NCI-H1694 (cell line): ENCODE results near the gene MSI2.

Source experiments
- DNase-seq: peaks from one replicate; lab custom pipeline; 2025; lab: John Stamatoyannopoulos, UW

MSI2 gene

DNA sequence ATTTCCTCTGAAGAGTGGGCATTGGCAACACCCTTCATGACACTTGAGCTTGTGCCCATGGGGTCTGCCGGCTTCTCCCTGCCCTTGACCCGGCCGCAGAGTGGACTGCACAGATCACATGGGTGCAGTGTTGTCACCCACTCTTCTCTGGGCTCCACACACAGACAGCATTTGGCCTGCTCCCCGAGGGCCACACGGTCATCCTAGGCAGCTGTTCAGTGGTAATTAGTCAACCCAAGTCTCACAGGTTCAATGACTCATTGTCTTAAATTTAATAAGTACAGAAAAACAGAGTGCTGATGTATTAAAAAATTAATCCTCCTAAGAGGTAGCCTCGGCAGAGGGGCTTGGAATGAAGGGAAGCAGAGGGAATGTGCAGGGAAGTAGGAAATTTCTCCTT is 204.8 kb downstream of the MSI2 start:
- no peak for DNase-seq

DNA sequence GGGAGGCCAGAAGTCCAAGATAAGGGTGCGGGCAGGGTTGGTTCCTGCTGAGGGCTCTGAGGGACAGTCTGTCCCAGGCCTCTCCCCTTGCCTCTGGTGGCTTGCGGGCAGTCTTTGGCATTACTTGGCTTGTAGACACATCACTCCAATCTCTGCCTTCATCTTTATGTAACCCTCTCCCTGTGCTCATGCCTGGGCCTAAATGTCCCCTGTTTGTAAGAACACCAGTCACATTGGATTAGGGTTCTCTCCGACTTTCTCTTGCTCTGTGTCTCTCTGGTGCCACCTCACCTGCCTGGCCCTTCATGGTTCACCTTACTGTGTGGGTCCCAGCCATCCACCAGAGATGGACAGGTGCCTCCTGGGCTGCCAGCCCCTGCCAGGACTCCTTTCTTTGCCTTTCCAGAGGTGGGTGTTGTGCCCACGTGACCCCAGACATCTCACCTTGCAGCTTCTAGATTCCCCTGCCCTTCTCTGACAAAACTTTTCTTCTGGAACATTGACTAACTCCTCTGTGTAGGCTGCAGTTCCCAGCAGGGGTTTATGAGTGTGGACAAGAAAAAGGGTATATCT is 205.8 kb downstream of the MSI2 start:
- no peak for DNase-seq

DNA sequence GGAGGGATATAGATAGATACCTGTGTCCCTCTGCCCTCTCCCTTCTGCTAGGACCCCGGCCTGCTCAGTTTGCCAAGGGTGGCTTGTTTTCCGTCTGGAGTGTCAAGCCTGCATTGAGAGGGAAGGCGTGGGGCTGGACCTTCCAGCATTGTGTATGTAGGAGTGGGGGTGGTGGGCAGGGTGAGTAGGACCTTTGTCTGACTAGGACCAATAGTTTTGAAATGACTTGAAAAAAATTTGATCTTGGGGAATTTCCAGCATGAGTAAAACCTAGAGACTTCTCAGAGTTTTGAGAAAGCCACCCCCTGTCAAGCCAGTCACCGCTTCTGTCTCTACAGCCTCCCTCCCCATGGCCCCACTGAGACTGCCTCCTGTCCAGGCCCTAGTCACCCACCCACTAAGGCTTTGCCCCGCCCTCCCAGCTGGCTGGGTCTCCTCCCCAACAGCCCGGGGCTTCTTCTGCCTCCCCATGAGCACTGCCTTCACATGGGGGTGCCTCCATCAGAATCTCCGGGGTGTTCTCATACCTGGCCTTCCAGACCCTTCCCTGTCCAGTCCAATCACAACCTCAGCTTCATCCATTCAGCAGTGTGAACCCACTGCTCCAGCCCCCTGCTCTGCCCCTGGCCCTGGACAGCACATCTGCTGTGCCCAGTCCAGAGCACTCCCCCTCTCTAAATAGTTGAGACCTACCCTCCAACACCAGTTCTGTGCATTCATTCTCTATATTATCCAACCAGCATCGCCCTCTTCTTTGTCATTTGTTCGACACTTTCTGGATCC is 207.0 kb downstream of the MSI2 start:
- no peak for DNase-seq

DNA sequence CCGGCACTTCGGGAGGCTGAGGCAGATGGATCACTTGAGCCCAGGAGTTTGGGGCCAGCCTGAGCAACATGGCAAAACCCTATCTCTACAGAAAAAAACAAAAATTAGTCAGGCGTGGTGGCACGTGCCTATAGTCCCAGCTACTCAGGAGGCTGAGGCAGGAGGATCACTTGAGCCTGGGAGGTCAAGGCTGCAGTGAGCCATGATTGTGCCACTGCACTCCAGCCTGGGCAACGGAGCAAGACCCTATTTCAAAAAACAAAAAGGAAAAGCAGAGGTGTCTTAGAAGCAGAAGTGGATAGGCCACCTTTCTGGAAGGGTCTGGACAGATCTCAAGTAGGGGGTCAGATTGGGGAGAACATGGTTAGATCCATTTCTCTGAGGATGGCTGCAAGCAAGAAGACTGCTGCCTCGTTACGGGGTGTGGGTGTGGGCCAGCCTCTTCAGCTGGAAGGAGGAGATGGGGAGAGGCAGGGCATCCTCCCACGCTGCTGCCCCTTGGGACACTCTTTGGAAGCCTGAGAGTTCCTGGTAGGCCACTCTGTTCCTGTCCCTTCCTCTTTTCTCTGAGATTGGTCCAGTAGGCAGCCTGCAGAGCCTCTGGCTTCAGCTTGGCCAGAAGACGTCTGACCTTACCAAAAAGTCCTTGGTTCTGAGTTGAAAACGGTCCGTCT is 208.0 kb downstream of the MSI2 start:
- no peak for DNase-seq

DNA sequence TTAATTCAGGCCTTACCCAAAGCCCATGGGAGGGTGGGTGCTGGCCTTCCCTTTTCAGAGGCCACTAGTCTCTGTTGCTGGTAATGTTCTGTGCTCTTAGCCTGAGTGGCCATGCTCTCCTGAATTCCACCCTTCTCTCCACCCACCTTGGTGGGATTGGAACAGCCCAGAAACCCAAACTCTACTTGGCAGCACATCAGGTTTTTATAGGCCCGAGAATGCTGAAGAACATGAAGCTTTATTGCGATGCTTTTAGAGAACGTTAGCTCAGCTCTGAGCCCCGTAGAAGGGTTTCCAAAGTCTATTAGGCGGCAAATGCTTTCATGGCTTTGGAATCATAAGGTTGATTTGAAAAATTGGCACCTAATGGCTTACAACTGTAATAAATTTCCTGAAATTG is 209.3 kb downstream of the MSI2 start:
- DNase-seq = no peak

DNA sequence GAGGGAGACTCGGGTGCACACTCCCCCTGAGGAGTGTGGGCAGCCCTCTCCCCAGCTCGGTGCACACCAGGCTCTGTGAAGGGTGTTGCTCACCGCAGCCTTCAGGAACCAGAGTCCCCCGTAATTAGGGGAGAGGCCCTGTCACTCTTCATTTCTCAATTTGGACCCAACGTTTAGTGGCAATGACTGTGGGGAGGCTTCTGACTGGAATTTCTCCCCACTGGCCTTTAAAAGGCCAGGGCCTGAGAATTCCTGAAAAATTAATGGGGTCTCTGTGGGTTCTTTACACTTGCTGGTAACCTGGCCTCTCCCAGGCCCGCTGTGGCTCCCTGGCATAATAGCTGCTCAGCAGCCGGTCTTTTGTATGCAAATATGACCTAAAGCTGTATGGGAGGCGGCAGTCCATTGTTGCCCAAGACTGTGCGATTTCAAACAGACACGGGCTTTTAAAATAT is 209.7 kb downstream of the MSI2 start:
- no peak for DNase-seq

DNA sequence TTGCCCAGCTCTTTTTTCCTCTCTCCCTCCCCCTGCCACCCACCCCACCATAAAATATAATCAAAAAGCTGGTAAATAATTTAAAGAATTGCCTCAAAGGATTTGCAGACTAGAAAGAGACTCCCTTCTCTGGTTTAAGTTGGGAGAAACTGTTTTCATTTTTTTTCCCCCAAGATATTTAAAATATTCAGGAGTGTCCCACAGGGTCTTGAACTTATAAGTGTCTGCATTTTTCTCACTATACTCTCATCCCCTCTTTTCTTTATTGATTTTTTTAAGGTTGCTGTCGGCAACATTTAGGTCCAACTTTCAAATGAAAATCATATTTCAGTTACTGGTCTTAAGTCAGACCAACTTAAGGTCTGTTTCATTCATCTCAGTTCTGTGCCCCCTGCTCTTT is 210.2 kb downstream of the MSI2 start:
- DNase-seq = no peak

DNA sequence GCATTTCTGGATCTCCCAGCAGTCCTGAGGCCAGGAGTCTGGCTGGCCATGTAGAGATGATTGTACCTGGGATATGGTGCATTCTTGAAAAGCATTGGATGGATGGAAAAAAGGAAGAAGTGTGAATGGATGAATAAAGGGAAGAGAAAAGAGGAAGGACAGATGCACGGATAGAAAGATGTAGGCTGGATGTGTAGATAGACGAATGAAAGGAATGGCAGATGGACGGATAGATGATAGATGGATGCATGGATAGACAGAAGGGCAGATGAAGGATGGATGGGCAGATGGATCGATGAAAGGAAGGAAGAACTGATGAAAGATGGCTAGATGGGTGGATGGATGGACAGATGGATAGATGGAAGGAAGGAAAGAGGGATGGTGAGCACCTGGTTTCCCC is 210.9 kb downstream of the MSI2 start:
- no peak for DNase-seq

DNA sequence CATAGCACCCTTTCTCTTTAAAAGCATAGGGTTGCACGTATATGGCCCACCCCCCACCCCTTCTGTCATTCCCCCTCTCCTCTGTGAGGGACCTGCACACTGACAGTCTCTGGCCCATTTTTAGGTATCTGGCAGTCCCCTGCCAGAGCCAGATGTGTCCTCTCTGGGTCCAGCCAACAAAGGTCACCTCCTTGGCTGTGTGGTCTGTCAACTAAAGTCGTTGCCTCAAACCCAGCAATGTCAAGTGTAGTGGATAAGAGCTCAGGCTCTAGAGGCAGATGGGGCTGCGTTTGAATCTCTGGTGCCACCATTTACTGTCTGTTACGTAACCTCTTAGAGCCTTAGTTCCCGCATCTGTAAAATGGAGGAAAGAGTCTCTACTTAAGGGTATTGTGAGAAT is 211.5 kb downstream of the MSI2 start:
- DNase-seq = no peak

DNA sequence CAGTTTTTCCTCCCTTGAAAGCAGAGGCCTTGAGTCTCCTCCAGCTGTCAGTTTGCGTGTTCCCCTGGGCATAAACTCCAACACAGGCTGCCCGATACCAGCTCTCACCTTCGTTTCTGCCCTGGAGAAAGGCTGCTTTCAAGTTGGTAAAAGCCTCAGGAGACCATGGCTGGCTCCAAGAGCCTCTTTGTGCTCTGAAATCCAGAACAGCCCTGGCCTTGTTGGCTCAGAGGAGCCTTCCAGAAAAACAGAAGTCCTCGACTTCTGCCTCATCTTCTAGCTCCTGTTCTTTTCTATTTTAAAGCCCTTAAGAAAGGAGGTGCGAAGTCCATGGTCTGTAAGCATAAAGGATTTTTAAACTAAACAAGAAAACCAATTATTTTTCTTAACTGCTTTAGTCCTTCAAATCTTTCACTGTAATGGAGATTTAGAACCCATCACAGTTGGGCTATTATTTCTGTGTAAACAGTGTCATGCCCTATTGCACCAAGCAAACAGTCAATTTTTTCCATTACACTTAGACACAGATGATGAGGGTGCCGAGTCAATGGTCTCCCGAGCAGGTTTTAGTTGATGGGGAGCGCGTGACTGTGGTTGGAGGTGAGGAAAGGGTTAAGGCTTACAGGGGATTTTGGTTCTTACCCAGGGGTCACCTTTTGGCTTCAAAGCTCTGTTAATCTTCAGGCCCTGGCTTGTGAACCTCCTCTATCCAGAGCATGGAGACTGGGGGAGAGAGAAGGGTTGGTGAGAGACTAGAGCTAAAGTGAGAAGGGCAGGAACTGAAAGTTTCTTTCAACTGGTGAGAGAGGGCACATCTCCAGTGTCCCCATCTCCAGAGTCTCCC is 212.8 kb downstream of the MSI2 start:
- DNase-seq = no peak

DNA sequence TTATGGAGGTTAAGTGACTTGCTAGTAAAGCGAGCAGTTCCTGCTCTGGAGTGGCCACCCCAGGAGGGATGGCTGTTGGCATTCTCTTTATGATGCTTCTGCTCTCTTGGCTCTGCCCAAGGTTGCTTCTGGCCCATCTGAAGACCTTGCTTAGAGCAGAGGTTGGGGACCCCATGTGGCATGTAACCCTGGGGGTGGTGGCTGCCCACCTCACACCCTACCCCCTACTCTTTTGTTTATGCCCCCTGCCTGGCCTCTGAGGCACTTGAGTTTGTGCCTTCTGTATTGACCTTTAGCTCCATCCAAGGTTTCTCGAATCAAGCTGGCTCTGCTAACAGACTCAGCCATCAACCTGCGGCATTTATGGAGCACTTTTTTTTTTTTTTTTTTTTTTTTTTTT is 214.6 kb downstream of the MSI2 start:
- DNase-seq = no peak

DNA sequence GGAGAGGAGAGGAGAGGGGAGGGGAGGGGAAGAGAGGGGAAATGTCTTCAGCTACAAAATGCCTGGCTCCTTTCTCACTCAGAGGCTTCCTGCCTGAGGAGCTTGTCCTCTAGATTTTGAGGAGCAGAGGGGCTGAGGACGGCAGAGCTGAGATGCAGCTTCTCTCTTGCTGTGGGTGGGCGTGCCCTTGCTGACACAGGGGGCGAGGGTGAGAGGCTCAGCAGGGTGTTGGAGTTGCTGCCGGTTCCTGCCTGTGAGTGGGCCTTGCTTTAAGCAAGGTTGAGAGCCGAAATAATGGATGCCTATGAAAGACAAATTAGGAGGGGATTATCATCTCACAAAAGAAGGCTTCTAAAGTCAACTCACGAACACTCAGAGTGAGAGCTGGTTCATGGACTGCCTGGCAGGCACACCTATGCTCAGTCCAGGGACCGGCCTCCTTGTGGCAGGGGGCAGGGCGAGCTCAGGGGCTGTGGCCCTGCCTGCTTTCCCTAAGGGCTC is 215.6 kb downstream of the MSI2 start:
- no peak for DNase-seq

DNA sequence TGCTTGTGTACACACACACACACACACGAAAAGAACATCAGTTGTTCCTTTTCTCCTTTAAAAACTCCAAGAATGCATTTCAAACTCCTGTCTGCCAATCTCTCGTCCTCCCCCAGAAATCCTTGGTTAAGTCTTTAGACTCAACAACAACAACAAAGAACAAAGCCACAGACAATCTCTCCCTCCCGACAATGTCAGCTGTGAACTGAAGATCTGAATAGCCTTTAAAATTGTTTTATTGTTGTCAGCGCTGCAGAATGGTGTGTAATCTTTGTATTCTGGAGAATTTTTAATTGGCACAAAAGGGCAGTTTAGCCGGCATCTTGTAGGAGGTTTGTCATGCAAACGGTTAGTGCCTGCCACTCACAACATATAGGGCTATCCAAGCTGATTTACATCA is 219.5 kb downstream of the MSI2 start:
- no peak for DNase-seq

DNA sequence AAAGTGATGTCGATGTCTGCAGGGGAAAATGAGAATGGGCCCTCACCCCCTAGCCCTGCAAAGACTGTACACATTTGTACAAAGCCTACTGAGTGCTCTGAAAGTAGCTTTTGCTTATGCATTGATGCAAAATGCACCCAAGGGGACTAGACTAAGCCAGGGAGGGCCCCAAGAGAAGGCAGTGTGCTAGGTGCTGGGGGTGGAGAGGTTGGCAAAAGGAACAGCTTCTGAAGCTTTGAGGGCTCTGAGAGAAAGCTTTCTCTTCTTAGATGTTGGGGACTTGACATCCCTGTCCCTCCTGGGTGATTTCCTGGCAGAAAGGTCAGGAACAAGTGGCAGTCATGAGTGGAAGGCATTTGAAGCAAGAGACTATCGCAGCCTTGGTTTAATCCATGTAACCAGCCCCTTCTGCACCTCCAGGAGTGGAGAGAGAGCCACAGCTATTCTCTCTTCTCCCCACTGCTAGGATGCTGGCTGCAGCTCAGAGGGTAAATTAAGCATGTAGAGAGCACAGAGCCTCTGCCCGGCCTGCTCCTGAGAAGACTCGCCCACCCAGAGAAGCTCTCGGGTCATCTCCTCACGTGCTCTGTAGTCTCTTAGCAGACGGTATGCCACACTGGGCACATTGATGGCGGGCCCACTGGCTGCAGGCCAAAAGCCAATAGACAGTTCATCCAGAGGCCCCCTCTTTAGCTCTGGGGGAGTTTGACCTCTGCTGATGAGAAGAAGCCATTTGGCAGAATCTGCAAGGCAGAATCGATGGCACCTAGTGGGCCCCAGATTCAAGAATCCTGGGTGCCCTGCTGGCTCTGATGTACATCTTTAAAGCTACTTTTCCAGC is 221.4 kb downstream of the MSI2 start:
- DNase-seq = no peak

DNA sequence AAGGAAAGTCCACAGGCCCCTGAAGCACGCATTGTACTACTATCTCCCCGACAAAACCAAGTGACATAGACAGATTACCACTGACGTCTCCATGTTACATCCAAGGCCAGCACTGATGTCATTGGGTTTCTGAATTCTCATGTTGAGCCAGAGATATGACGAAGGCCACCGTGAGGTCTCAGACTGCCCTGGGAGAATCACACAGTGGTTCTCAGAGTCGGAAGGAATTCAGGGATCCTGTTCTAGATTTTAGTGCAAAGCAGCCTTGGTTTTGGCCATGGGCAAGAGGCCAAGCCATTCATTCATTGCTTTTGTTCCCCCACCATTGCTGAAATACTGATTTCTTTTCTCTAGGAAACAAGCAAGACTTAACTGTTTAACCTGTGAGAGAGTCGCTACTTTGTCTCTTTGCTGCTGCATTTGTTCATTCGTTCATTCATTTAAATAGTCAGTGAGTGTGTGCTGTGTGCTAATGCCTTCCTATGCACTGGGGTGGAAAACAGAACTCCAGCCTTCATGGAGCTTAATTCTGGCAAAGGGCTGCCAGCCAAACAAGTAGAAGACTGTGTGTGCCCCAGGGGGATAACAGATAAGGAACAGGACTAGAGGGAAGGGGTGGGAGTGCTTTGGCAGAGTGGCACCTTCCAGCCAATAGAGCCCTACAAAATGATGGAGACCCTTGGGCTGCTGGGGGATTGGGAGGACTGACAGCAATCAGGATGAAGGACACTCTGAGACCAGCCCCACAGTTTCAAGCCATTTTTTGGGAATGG is 222.3 kb downstream of the MSI2 start:
- no peak for DNase-seq

DNA sequence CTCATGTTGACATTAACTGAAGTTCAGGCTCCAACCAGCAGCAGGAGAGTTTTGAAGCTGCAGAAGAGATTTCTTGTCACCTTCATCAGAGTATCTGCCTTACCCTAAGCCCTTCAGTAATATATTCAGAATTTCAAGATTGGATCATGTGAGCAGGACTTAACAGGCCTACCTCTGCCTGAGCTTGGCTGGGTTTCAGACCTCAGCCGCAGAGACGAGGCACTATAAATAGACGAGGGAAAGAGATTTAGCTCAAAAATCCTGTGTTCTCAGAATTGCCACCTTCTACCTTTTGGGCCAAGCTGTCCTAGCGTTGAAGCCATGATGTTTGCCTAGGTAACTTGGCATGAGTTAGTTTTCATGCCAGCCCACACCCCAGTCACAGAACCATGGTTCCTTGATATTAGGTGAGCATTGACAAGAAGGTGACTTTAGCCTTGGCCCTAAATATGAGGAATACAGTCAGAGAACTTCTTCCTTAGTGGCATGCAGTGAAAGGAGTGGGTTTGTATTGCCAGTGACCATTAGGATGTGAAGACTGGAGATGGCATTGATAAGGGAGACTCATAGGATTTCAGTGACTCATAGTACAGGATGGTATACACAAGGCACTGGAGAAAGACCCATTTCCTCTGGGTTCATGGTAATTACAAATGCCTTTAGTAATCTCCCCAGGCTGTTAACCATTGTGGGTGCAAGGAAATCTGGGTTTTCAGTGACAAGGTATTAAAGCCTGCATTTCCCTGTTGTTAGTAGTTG is 224.3 kb downstream of the MSI2 start:
- no peak for DNase-seq

DNA sequence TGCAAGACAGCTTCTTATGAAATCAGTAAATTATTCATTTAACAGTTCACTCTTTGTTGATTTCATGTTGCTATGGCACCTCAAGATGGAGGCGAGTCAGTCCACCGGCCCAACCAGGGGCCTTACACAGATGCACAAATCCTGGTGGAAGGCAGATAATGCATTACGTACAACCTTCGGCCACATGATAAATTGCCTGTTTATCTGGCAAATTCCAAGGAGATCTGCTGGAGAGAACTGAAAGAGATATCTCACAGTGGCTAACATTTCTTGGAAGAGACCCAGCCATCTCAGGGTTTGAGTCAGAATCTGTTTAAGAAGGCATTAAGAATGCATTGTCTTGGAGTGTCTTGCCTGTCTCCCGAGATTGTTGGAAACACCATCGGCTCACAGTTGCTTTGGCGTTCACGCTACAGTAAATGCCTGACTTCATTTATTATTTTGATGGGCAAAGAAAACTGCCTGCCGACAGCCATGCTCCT is 225.6 kb downstream of the MSI2 start:
- DNase-seq = no peak

DNA sequence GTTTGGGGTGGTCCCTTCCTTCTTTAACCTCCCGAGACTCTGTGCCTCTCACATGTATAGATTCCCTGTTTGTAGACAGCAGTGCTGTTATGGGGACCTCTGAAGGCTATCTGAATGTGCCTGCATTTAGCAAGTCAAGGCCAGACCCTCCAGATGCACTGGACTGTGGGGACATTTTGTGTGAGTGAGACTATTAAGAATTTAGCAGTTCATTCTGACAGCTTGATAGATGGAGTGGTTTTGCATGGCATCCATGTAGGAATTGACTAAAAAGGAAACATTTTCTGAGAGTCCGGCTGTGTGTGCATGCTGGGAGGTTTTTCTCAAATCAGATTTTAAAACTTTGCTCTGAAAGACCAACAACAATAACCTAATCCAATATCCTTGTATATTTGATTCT is 226.3 kb downstream of the MSI2 start:
- no peak for DNase-seq

DNA sequence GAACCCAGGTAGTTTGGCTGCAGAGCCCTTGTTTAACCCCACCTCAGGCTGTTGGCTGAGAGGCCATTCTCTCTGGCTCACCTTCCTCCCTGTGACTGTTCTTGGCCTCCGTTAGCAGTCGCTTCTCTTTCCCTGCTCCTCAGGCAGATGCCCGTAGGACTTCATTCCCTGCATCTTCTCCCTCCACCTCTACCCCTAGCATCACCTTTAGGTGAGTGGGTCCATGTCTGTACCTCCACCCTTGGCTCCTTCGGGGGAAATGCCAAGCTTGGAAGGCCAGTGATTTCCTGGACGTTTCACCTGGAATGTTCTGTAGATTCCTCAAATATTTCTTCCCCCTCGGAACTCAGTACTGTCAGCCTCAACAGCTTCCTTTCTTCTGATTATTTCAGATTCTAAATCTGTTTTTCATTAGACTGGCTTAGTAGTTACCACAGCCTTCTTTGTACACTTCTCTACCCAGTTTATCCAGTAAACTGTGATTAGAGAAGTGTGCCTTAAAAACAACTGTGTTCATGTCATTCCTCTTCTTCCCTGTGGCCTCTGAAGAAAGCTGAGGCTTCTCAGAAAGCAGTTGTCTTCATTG is 227.9 kb downstream of the MSI2 start:
- DNase-seq = no peak
